A549 treated with AZD9567 at 1 μM for 4 hours (cell line): ENCODE results near the gene CCR1. TPM values are rescaled to one million over a fixed set of nuclear protein-coding genes. Genes with fewer than 3 reads are reported as not detected.

Experiments
- total RNA-seq: library from RNA; stranded (reverse); fragments of 200-300 nt; extraction: Qiagen RNA extraction; gene quantifications from 5 replicates; pipeline ENCODE4 v1.2.3, GENCODE V29; 2022; ENCODE audit not compliant: insufficient read depth

The CCR1 gene
- not detected in 5 replicates for total RNA-seq

DNA sequence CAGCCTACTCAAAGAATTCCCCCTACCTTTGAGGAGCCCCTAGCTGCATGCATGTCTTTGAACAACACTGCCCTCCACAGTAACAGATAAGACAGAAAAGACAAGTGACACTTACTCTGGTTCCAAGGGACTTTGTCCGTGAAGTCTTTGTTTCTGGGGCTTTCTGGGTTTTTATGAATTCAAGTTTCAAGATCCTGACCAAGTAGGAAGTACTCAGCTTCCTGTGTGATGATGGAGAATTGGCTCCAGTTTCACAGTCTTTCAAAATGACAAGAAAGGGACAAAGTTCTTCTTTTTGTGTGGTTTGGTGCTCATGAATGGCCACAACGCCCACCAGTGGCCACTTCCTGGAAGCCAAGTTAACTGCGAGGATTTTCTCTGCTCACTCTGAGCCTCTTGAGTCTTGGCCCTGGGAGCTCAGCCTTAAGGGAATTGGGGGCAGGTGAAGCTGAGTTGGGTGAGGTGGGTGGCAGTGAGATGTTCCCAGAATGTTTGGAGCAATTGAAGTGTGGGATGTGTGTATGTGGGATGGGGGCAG, at the start of gene CCR1:
TSS of gene CCR1 (minus strand) at position 147 of the 538 bp plus-strand sequence. CDS start 4,000 bp downstream, outside the sequence.

DNA sequence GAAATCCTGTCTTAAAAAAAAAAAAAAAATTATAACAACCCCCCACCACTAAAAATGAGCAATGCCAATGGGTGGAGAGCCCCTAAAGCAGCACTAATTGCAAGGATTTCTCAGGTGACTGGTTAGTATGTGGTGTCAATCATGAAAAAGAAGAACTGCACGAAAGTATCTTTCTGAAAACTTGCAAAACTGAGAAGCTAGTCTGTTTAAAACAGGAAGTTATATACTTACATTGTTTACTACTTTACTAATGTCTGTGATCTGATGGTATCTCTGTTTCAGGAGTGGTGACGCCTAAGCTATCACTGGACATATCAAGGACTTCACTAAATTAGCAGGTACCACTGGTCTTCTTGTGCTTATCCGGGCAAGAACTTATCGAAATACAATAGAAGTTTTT, 34.0 kb upstream of the CCR1 start, which contains the start of gene CCR3:
TSS of gene CCR3 (plus strand) at position 341 of the 400 bp plus-strand sequence. CDS start 22,699 bp downstream, outside the sequence.

Other genes with a start within 250 kb of the CCR1 start
- 4.2 to 5.1 TPM (median 4.5 TPM) in 5 replicates for gene FYCO1, start 212.5 kb downstream of the CCR1 start, total RNA-seq
- gene XCR1, start 180.8 kb downstream of the CCR1 start, total RNA-seq = not detected in 5 replicates
- gene CCR3, start 34.1 kb upstream of the CCR1 start, total RNA-seq = not detected in 5 replicates
- gene CCR2, start 145.8 kb upstream of the CCR1 start, total RNA-seq = not detected in 5 replicates
- not detected in 5 replicates for gene CCR5, start 162.6 kb upstream of the CCR1 start, total RNA-seq
- gene CCRL2, start 198.9 kb upstream of the CCR1 start, total RNA-seq = 0.05 to 0.11 TPM (median 0.09 TPM) in 4 of 5 replicates, not detected in the other